ENCODE data around the gene TNFRSF12A. TPM values are rescaled to one million over a fixed set of nuclear protein-coding genes. Genes with fewer than 3 reads are reported as not detected.

The TNFRSF12A gene
- total and polyA plus RNA-seq, 2 of the 8 experiments (the other 6 are each of a cell fraction or from before 2014, with no cell fraction given), result 81.0 to 82.5 TPM

- TF ChIP-seq TBP (IDR thresholded peaks at IDR 0.05; ENCODE audit: low read depth, low read length), result no peak
- no peak for TF ChIP-seq HDAC2 (IDR thresholded peaks at IDR 0.05; ENCODE audit: borderline replicate concordance in 1 of 2, low read depth in 2 of 2, low read length in 2 of 2)
- TF ChIP-seq USF2 (IDR thresholded peaks at IDR 0.05; ENCODE audit: low read length), result no peak
- TF ChIP-seq GABPA (IDR thresholded peaks at IDR 0.05; ENCODE audit: borderline replicate concordance, insufficient read depth, low read length), result no peak
- TF ChIP-seq ZNF274 (IDR thresholded peaks at IDR 0.05; ENCODE audit: borderline replicate concordance, extremely low read depth, low read length), result no peak
- TF ChIP-seq NRF1 (IDR thresholded peaks at IDR 0.05; ENCODE audit: low read depth, low read length), result no peak
- no peak for TF ChIP-seq BRCA1 (IDR thresholded peaks at IDR 0.05; ENCODE audit: low read depth, low read length)
- TF ChIP-seq POLR2A (IDR thresholded peaks at IDR 0.05; ENCODE audit: control extremely low read depth in 1 of 2, low read depth in 2 of 2, low read length in 2 of 2), result no peak
- TF ChIP-seq SP2 (IDR thresholded peaks at IDR 0.05; ENCODE audit: low read length), result no peak
These were observed 12.5 kb downstream of the TNFRSF12A start (continued) for GRCh38 chr16:3032624-3033023.
